Activated naive CD4-positive, alpha-beta T cell treated with anti-CD3 and anti-CD28 coated beads, Interleukin-2, amount 50 U/mL, for 24 hours (primary cell): ENCODE measurements around the gene CETP.

Experiments used
- H3K27ac Mint-ChIP-seq: one replicate; pipeline ENCODE4 v1.8.0; 2021; ENCODE audit warnings: mild to moderate bottlenecking, mixed read lengths
- H3K27me3 Mint-ChIP-seq: one replicate; pipeline ENCODE4 v1.8.0; 2021; ENCODE audit warnings: mixed read lengths
- H3K36me3 Mint-ChIP-seq: one replicate; pipeline ENCODE4 v1.8.0; 2021; ENCODE audit warnings: mixed read lengths
- H3K4me1 Mint-ChIP-seq: one replicate; pipeline ENCODE4 v1.8.0; 2021; ENCODE audit warnings: mixed read lengths
- H3K4me3 Mint-ChIP-seq: one replicate; pipeline ENCODE4 v1.8.0; 2021; ENCODE audit warnings: mild to moderate bottlenecking, mixed read lengths
- H3K9me3 Mint-ChIP-seq: one replicate; pipeline ENCODE4 v1.8.0; 2021; ENCODE audit warnings: mixed read lengths

The CETP gene

DNA sequence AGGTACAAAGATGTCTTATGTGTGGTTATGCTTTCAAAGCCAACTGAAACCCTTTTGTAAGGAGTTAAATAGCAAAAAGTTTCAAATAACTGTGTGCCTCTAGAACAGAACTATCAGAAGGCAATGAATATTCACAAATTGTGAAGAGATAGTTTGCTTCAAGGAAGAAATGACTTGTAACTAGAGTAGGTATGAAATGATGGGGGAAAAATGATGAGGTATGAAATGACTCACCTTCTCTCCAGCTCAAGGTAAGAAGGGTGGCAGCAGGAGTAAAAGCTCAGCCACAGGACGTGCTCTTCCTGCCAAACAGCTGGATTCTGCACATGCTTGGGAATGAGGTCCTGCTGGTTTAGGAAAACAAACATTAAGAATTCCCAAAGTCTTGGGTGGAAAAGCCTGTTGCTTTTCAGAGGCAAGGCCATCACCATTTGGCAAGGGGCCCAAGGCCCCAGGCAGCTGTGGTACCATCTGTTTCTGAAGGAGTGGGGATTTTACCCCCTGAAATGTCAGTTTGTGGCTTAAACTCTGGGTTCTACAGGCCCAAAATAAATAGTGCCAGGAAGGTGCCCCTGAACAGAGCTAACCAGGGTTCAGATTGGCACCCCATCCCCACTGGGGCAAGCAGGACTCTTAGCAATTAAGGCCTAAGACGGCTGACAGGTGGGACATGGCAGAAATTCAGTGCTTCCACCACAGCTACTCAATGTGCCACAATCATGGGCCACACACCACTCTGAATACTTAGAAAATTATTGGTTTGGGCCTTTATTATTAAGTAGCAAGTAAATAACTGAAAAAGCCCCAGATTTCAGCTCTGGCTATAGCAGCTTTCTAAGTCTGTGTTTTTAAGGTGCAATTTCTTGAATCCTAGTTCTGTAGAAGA is 16.6 kb upstream of the CETP start:
- H3K27ac Mint-ChIP-seq: peak overlapping the region; percentile 85
- H3K36me3 Mint-ChIP-seq: peaks cover 14% of the 10 kb centered on the region
- H3K4me3 Mint-ChIP-seq: peak overlapping the region; percentile 15
- no peaks in the 10 kb centered on the region for H3K27me3 Mint-ChIP-seq
- H3K9me3 Mint-ChIP-seq: no peaks in the 10 kb centered on the region
- H3K4me1 Mint-ChIP-seq: peaks cover 28% of the 10 kb centered on the region

DNA sequence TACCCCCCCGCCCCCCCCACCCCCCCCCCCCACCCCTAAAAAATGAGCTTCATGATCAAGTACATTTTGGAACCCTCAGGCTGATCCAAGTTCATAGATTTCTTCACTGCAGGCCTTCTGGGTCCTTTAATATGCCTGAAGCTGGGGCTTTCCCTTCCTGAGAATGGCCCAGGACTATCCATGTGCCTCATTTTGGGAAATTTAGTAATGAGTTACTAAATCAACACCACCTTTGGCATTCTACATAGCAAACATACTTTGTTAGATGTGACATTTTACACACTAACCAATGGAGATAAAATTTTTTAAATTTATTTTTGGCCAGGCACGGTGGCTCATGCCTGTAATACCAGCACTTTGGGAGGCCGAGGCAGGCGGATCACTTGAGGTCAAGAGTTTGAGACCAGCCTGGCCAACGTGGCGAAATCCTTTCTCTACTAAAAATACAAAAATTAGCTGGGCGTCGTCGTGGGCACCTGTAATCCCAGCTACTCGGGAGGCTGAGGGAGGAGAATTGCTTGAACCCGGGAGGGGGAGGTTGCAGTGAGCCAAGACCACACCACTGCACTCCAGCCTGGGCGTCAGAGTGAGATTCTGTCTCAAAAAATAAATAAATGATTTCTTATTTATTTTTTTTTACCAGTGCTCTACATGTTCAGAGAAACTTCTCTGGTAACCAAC is 15.8 kb upstream of the CETP start:
- Mint-ChIP-seq H3K4me3 (no peak overlapping the region), H3K9me3 (no peaks in the 10 kb centered on the region), H3K27me3 (no peaks in the 10 kb centered on the region), H3K4me1 (peaks cover 34% of the 10 kb centered on the region), H3K36me3 (peaks cover 14% of the 10 kb centered on the region), H3K27ac (peak overlapping the region; percentile 51)

DNA sequence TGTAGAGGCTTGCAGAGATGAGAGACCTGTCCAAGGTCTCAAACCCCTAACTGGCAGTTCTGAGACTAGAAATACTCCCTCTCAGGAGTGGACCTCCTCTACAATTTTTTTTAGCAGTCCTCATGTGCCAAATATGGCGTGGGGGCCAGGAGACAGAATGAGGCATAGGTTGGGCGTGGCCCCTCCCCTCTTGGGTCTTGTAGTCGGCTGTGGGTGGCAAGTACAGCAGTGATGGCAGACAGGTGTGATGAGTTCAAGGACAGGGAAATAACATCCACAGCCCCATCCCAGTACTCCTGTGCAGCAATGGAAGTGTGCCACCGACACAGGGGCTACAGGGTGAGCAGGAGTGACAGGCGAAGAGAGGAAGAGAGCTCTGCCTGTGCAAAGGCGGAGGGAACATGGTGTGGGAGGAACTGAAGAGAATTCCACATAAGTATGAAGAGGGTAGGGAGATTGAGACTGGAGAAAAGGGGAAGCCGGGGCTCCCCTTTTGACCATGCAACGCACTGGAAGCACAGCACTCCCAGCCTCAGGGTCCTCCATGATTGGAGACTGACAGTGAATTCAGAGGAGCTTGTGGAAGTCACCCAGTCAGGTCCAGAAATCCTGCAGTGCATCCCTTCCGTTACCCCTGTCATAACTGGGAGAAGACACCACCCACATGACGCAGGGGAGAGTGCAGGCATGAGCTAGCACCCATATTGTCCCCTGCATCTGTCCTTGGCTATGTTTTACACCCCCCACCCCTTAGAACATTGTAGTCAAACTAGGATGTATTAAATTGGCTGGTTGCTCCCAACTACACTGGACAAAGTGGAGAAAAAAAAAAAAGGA is 14.8 kb upstream of the CETP start:
- Mint-ChIP-seq H3K4me3 (peak overlapping the region; percentile 1), H3K9me3 (no peaks in the 10 kb centered on the region), H3K27ac (peak overlapping the region; percentile 94), H3K27me3 (no peaks in the 10 kb centered on the region), H3K4me1 (peaks cover 40% of the 10 kb centered on the region), H3K36me3 (peaks cover 10% of the 10 kb centered on the region)

DNA sequence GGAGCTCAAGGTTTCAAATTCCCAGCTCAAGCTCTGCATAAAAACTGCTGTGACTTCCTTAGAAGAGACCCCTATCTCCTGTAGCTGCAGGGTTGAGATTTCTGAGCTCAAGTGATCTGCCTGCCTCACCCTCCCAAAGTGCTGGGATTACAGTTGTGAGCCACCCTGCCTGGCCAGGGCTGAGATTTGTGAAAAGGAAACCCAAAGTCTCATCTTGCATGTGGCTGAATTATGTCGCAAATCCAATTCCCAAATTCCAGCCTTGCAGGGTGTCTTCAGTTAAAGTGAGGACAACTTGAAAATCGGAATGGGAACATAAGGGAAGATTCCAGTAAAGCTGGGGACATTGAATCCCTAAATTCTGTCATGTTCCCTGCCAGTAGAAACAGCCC is 14.2 kb upstream of the CETP start:
- Mint-ChIP-seq H3K9me3 (no peaks in the 10 kb centered on the region), H3K27ac (peak overlapping the region; percentile 65), H3K27me3 (no peaks in the 10 kb centered on the region), H3K4me1 (peaks cover 40% of the 10 kb centered on the region), H3K36me3 (peaks cover 10% of the 10 kb centered on the region), H3K4me3 (no peak overlapping the region)

DNA sequence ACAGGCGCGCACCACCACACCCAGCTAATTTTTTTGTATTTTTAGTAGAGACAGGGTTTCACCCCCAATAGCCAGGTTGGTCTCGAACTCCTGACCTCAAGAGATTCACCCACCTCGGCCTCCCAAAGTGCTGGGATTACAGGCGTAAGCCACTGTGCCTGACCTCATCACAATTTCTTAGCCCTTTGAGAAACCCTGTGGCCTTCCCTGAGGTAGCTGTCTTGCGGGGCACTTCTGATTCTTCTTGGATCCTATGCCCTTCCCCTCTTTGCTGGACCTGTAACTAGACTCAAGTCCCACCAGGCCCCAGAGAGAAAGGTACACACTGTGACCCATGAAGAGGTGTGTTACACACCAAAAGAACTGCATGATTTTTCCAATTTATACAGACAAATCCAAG is 13.5 kb upstream of the CETP start:
- Mint-ChIP-seq H3K9me3 (no peaks in the 10 kb centered on the region), H3K4me1 (peaks cover 36% of the 10 kb centered on the region), H3K4me3 (no peak overlapping the region), H3K27me3 (no peaks in the 10 kb centered on the region), H3K36me3 (peaks cover 4% of the 10 kb centered on the region), H3K27ac (peak overlapping the region; percentile 65)

DNA sequence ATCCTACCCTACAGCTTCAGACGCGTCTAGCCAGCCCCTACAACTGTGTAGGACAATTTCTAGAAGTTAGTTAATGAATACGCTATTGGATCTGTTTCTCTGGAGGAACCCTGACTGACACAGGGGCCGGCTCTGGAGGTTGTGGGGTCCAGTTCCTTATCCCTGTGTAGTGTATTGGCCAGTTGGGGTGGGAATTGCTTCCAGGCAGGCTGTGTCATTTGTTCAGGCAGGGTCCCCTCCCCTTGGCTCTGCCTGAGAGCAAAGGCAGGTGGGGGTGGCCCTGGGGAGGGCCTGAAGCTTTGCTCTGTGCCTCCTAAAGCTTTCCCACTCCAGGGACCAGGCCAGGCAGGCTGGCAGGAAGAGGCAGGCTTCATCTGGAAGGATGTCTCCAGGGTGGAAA is 11.7 kb upstream of the CETP start:
- Mint-ChIP-seq H3K9me3 (no peaks in the 10 kb centered on the region), H3K36me3 (peaks cover 4% of the 10 kb centered on the region), H3K27ac (no peak overlapping the region), H3K4me1 (peaks cover 22% of the 10 kb centered on the region), H3K27me3 (no peaks in the 10 kb centered on the region), H3K4me3 (no peak overlapping the region)

DNA sequence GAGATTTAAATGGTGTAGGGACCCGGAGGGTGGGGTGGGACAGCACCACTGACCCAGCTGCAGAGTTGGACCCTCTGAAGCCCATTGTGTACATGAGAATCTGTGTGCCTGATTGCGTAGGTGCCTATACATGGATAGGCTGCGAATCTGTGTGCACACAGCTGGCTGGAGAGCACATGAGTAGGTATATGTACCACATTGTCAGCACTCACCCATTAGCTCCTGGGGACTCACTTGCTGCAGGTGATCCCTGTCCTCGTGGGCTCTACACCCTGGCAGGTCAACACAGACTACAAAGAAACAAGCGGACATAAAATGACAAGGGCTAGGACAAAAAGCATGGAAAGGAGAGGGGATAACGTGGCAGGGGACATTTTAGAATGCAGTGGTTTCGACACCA is 11.3 kb upstream of the CETP start:
- Mint-ChIP-seq H3K4me3 (no peak overlapping the region), H3K27me3 (no peaks in the 10 kb centered on the region), H3K27ac (no peak overlapping the region), H3K4me1 (peaks cover 18% of the 10 kb centered on the region), H3K36me3 (peaks cover 4% of the 10 kb centered on the region), H3K9me3 (no peaks in the 10 kb centered on the region)

DNA sequence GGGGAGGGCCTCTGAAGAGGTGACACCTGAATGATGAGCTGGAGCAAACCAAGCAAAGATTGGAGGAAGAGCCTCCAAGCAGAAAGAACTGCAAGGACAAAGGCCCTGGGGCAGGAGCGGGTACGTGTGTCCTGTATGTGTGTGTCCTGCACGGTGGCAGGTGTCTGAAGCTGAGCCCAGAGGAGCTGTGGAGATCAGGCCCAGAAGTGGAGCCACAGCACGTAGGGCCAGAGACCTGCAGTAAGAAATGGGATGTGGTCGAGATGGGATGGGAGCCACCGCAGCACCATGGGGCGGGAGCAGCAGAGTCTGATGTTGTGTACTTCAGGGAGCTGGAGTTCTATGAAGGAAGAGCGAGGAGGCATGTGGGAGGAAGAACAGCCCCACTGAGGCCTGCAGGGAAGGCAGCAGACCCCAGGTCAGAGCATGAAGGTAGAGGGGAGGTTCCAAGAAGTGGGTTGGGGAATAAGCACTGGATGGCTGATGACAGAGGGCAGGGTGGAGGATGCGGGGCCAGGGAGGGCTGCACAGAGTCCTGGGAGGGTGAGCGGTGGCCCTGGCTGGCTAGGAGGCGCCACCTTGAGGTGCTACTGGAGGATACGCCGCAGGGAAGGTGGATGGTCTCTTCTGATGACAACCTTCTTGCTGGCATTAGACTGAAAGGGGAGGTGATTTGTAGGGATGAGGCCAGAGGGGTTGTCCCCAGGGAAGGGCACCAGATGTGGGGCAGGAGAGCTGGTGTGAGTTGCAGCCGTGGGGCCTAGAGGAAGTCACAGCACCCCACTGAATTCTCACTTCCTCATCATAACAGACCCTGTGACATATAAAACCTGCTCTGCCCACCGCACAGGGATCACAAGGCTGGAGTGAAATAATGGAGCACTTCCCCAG is 10.6 kb upstream of the CETP start:
- Mint-ChIP-seq H3K4me1 (peaks cover 18% of the 10 kb centered on the region), H3K27ac (peak overlapping the region; percentile 80), H3K4me3 (no peak overlapping the region), H3K27me3 (no peaks in the 10 kb centered on the region), H3K9me3 (no peaks in the 10 kb centered on the region), H3K36me3 (peaks cover 4% of the 10 kb centered on the region)

DNA sequence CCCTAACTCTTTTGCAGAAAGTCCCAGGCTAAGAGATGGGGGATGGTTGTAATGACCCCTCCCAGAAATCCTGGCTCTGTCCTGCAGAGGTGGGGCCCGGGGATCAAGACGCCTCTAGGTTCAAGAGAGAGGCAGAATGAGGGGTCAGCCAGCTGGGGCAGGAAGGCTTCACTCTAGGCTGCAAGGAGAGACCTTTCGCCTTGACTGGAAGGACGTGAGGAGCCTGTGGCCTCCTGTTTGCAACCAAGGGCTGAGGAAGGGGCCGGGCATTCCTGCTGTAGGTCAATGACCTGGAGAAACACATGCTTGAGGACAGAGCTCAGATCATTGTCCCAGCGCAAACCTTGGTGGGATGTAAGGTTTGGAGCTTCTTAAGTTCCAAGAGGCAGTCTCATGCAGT is 8.7 kb upstream of the CETP start:
- no peak overlapping the region for H3K27ac Mint-ChIP-seq
- H3K27me3 Mint-ChIP-seq: no peaks in the 10 kb centered on the region
- H3K4me3 Mint-ChIP-seq: no peak overlapping the region
- H3K4me1 Mint-ChIP-seq: peaks cover 13% of the 10 kb centered on the region
- H3K9me3 Mint-ChIP-seq: no peaks in the 10 kb centered on the region
- H3K36me3 Mint-ChIP-seq: no peaks in the 10 kb centered on the region

DNA sequence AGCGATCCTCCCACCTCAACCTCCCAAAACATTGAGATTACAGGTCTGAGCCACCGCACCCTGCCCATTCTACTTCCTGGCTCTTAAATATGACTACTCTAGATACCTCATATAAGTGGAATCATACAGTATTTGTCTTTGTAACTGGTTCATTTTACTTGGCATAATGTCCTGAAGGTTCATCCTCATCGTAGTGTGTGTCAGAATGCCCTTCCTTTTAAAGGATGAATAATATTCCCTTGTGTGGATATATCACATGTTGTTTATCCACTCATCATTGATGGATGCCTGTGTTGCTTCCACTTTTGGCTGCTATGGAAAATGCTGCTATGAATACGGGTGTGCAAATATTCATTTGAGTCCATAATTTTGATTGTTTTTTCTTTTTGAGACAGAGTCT is 5.7 kb upstream of the CETP start:
- Mint-ChIP-seq H3K9me3 (no peaks in the 10 kb centered on the region), H3K4me3 (no peak overlapping the region), H3K36me3 (no peaks in the 10 kb centered on the region), H3K27ac (no peak overlapping the region), H3K27me3 (no peaks in the 10 kb centered on the region), H3K4me1 (peaks cover 5% of the 10 kb centered on the region)

GRCh38 chr16:56956756-56957155 is 5.0 kb upstream of the CETP start:
- H3K27ac Mint-ChIP-seq: no peak overlapping the region
- no peaks in the 10 kb centered on the region for H3K36me3 Mint-ChIP-seq
- H3K4me1 Mint-ChIP-seq: no peaks in the 10 kb centered on the region
- no peak overlapping the region for H3K4me3 Mint-ChIP-seq
- no peaks in the 10 kb centered on the region for H3K9me3 Mint-ChIP-seq
- no peaks in the 10 kb centered on the region for H3K27me3 Mint-ChIP-seq

- H3K4me3 Mint-ChIP-seq: no peak overlapping the region
- H3K36me3 Mint-ChIP-seq: no peaks in the 10 kb centered on the region
- H3K9me3 Mint-ChIP-seq: no peaks in the 10 kb centered on the region
- no peak overlapping the region for H3K27ac Mint-ChIP-seq
- peaks cover 16% of the 10 kb centered on the region for H3K4me1 Mint-ChIP-seq
- no peaks in the 10 kb centered on the region for H3K27me3 Mint-ChIP-seq
Observed at GRCh38 chr16:56960681-56961281, 969 bp upstream of the CETP start.

DNA sequence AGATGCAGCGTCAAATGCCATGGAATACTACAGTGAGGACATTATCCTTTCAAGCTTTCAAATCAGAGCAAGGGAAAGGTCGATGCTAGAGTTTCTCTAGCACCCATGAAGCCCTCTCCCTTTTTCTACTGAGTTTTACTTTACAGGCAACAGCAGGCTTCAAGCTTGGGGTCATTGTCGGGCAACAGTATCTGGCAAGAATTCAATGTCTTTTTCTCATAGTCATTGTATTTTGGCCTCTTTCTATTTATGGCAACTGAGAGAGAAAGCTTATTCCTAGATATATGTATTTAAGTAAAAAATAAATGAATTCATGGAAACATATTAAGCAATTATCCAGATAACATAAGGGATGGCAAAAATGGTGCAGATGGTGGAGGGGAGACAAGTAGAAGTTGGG is 364 bp upstream of the CETP start:
- Mint-ChIP-seq H3K36me3 (no peaks in the 10 kb centered on the region), H3K27ac (no peak overlapping the region)

GRCh38 chr16:56964243-56965148 is 2.7 kb downstream of the CETP start:
- Mint-ChIP-seq H3K27me3 (no peaks in the 10 kb centered on the region), H3K4me3 (no peak overlapping the region), H3K4me1 (peaks cover 23% of the 10 kb centered on the region), H3K27ac (peak overlapping the region; percentile 71), H3K36me3 (no peaks in the 10 kb centered on the region), H3K9me3 (no peaks in the 10 kb centered on the region)

More for the DNA sequence above, 364 bp upstream of the CETP start:
- Mint-ChIP-seq H3K9me3 (no peaks in the 10 kb centered on the region), H3K4me3 (no peak overlapping the region), H3K27me3 (no peaks in the 10 kb centered on the region), H3K4me1 (peaks cover 22% of the 10 kb centered on the region)
